ENCODE measurements around the gene RAP1GAP2.
"Not testable (repeated sequence)": the region's sequence is repeated elsewhere in the genome, so short reads cannot be mapped to it uniquely, and the experiment has no call there.

The RAP1GAP2 gene

GRCh38 chr17:3030096-3030495, 233.9 kb downstream of the RAP1GAP2 start:
- no peak for DNase-seq

- not testable (repeated sequence) for DNase-seq
Measured at GRCh38 chr17:3030852-3031470, 234.7 kb downstream of the RAP1GAP2 start.

- DNase-seq = no peak
Measured at GRCh38 chr17:3032258-3033247, 236.3 kb downstream of the RAP1GAP2 start.

- DNase-seq = no peak
Measured at GRCh38 chr17:3033248-3033640, 237.0 kb downstream of the RAP1GAP2 start.

- DNase-seq = no peak
Measured at GRCh38 chr17:3033741-3034577, 237.7 kb downstream of the RAP1GAP2 start.

GRCh38 chr17:3034578-3034920, 238.3 kb downstream of the RAP1GAP2 start:
- DNase-seq = no peak

- DNase-seq = no peak
Measured at GRCh38 chr17:3035256-3035967, 239.2 kb downstream of the RAP1GAP2 start.

GRCh38 chr17:3035968-3036280, 239.7 kb downstream of the RAP1GAP2 start:
- DNase-seq = no peak

- no peak for DNase-seq
Measured at GRCh38 chr17:3036800-3037199, 240.6 kb downstream of the RAP1GAP2 start.

GRCh38 chr17:3037259-3037658, 241.0 kb downstream of the RAP1GAP2 start:
- no peak for DNase-seq

GRCh38 chr17:3038941-3039340, 242.7 kb downstream of the RAP1GAP2 start:
- DNase-seq = no peak

GRCh38 chr17:3039736-3040135, 243.5 kb downstream of the RAP1GAP2 start:
- DNase-seq = no peak

GRCh38 chr17:3040882-3041281, 244.6 kb downstream of the RAP1GAP2 start:
- no peak for DNase-seq

- DNase-seq = no peak
Measured at GRCh38 chr17:3043737-3044365, 247.6 kb downstream of the RAP1GAP2 start.

GRCh38 chr17:3046753-3047152, 250.5 kb downstream of the RAP1GAP2 start:
- no peak for DNase-seq

GRCh38 chr17:3048727-3049471, 252.7 kb downstream of the RAP1GAP2 start:
- DNase-seq = peak; percentile 89

- no peak for DNase-seq
Measured at GRCh38 chr17:3049705-3050295, 253.6 kb downstream of the RAP1GAP2 start.

GRCh38 chr17:3054868-3055267, 258.6 kb downstream of the RAP1GAP2 start:
- not testable (repeated sequence) for DNase-seq

GRCh38 chr17:3062824-3063377, 266.7 kb downstream of the RAP1GAP2 start:
- not testable (repeated sequence) for DNase-seq

GRCh38 chr17:3063507-3063906, 267.3 kb downstream of the RAP1GAP2 start, which contains the start of gene OR1D5:
TSS of gene OR1D5 (minus strand) at chr17:3063607. CDS start at chr17:3063607, 0 bp downstream.
- DNase-seq = not testable (repeated sequence)

- DNase-seq = not testable (repeated sequence)
Measured at GRCh38 chr17:3065192-3065591, 269.0 kb downstream of the RAP1GAP2 start.
